GM12878 (cell line): ENCODE results near the gene DPP6. TPM values are rescaled to one million over a fixed set of nuclear protein-coding genes. Genes with fewer than 3 reads are reported as not detected.

Experiments used
- ATAC-seq: fragments of 200-7000 bp; cut with Tn5 transposase; 3 replicates; pipeline ENCODE4 v1.9.1; 2020; ENCODE audit warnings: mild to moderate bottlenecking, moderate library complexity
- BruUV-seq: library from RNA; stranded (reverse); fragments of 400-500 nt; replicated peaks from 2 replicates; lab custom pipeline; 2021; lab: Mats Ljungman, UMichigan
- CTCF ChIA-PET: fragments of 300-600 bp; sonication (Branson Sonifier 250); formaldehyde crosslinking; extraction: SDS; loops from one replicate; lab custom pipeline; 2021; ENCODE audit warnings: inconsistent platforms; lab: Yijun Ruan, JAX
- POLR2A ChIA-PET: fragments of 350-600 bp; formaldehyde crosslinking; extraction: SDS; loops from one replicate; lab custom pipeline; 2021; ENCODE audit warnings: inconsistent platforms; lab: Charles Lee
- RAD21 ChIA-PET: fragments of 300-600 bp; sonication (Branson Sonifier 250); formaldehyde crosslinking; loops from one replicate; lab custom pipeline; 2023; ENCODE audit warnings: antibody characterized with exemption; ENCODE audit not compliant: unreplicated experiment; lab: Charles Lee
- SMC1A ChIA-PET: fragments of 300-600 bp; sonication (Branson Sonifier 250); formaldehyde crosslinking; loops from one replicate; lab custom pipeline; 2023; ENCODE audit not compliant: unreplicated experiment, uncharacterized antibody; lab: Charles Lee
- DNase-seq: peaks from one replicate; pipeline ENCODE4 v3.0.0-alpha.2; 2011; ENCODE audit warnings: low read depth, low spot score
- FAIRE-seq: peaks from 3 replicates; lab custom pipeline; 2011; peaks lifted over from hg19 to GRCh38; lab: Jason Lieb, UNC
- H2AFZ ChIP-seq: 2 replicates; pipeline ENCODE4 v1.6.0; 2011; ENCODE audit warnings: low read depth, low read length, control low read depth; ENCODE audit not compliant: control insufficient read depth
- H3K27ac ChIP-seq: 2 replicates; pipeline ENCODE4 v1.5.1; 2011; ENCODE audit warnings: control low read depth; ENCODE audit not compliant: control insufficient read depth, insufficient read depth
- H3K27me3 ChIP-seq, 2 experiments: replicated peaks in 1 of 2; 2 replicates each; pipeline versions ENCODE4 v1.6.0 to v1.6.1; 2011; ENCODE audit warnings: low read length in 1 of 2; ENCODE audit not compliant: control insufficient read depth in 2 of 2, insufficient read depth in 2 of 2
- H3K36me3 ChIP-seq, 2 experiments: 2 replicates each; pipeline ENCODE4 v1.5.1; 2011; ENCODE audit warnings: low read length in 1 of 2; ENCODE audit not compliant: control insufficient read depth in 2 of 2, insufficient read depth in 2 of 2
- H3K4me1 ChIP-seq: 2 replicates; pipeline ENCODE4 v1.6.1; 2011; ENCODE audit warnings: mild to moderate bottlenecking, low read length, moderate library complexity, mixed read lengths; ENCODE audit not compliant: control insufficient read depth, insufficient read depth
- H3K4me2 ChIP-seq: 2 replicates; pipeline ENCODE4 v1.6.0; 2011; ENCODE audit warnings: control low read depth; ENCODE audit not compliant: control insufficient read depth, insufficient read depth
- H3K4me3 ChIP-seq: fragments of 200-600 bp; sonication (generic); 2 replicates; pipeline ENCODE4 v1.5.1; 2016
- H3K79me2 ChIP-seq: 2 replicates; pipeline ENCODE4 v1.6.0; 2011; ENCODE audit warnings: low read length; ENCODE audit not compliant: control insufficient read depth, insufficient read depth
- H3K9ac ChIP-seq: 2 replicates; pipeline ENCODE4 v1.8.0; 2011; ENCODE audit warnings: low read length, control low read depth, mixed read lengths; ENCODE audit not compliant: control insufficient read depth, insufficient read depth
- H3K9me3 ChIP-seq: replicated peaks from 3 replicates; pipeline ENCODE4 v1.5.1; 2011; ENCODE audit warnings: mild to moderate bottlenecking, low read length; ENCODE audit not compliant: control insufficient read depth, insufficient read depth
- H4K20me1 ChIP-seq: 2 replicates; pipeline ENCODE4 v1.6.0; 2011; ENCODE audit not compliant: control insufficient read depth, insufficient read depth
- HDGF ChIP-seq: fragments of 450-650 bp; IDR thresholded peaks from 2 replicates; pipeline ENCODE4 v1.6.1; 2016; ENCODE audit warnings: antibody characterized with exemption
- MEF2A ChIP-seq: IDR thresholded peaks from 2 replicates; pipeline ENCODE4 v1.6.1; 2011; ENCODE audit warnings: low read depth, mild to moderate bottlenecking, low read length, moderate library complexity; ENCODE audit not compliant: insufficient read depth
- POLR2AphosphoS5 ChIP-seq: IDR thresholded peaks from 2 replicates; pipeline ENCODE4 v1.6.1; 2011; ENCODE audit warnings: mild to moderate bottlenecking, low read length, inconsistent platforms
- WGBS: methylation state at CpG from one replicate; pipeline ENCODE4 v1.1.6; 2016; ENCODE audit warnings: low lambda C conversion rate; ENCODE audit not compliant: insufficient replicate concordance, insufficient coverage; ENCODE audit errors: missing lambda C conversion rate; 5-methylcytosine and 5-hydroxymethylcytosine counted together
- in situ Hi-C: fragments of 300-500 bp; cut with MboI; formaldehyde crosslinking; loops from 9 replicates; pipeline ENCODE4 v1.14.3; 2018; ENCODE audit warnings: mixed read lengths
- intact Hi-C: fragments of 100-400 bp; cut with micrococcal nuclease; formaldehyde crosslinking; loops from one replicate; pipeline ENCODE4 v1.14.2; 2022; ENCODE audit not compliant: unreplicated experiment
- polyA plus RNA-seq, 11 experiments: library from polyadenylated mRNA; depleted of rRNA in 4 of 11; unstranded in 6 of 11; stranded (reverse) in 5 of 11; fragments of >200 nt; fragmentation: Nextera tagmentation in 4 of 11; fragmentation: Illumina TruSeq in 1 of 11; extraction: Ambion mirVana in 4 of 11; extraction: Trizol in 1 of 11; gene quantifications; 1 replicate in 1 of 11; 2 replicates in 10 of 11; pipeline versions ENCODE4 v1.2.1 to v1.2.3, GENCODE V29; 2011 to 2016; ENCODE audit warnings: inconsistent platforms in 2 of 11, missing spikeins in 2 of 11, low read depth in 1 of 11
- total RNA-seq, 4 experiments: library from RNA; depleted of rRNA in 3 of 4; stranded (reverse); fragments of >200 nt in 3 of 4; fragmentation: Illumina TruSeq in 1 of 4; extraction: Trizol in 1 of 4; gene quantifications; 2 replicates each; pipeline versions ENCODE4 v1.2.1 to v1.2.3, GENCODE V29; 2013 to 2021
- TF ChIP-seq, protein P1 (sequence below): fragments of 150-350 bp; IDR thresholded peaks from 2 replicates; pipeline ENCODE4 v1.6.1; 2016; ENCODE audit warnings: low read depth, low read length
- TF ChIP-seq, protein P2 (sequence below): IDR thresholded peaks from 2 replicates; pipeline ENCODE4 v1.6.1; 2012; ENCODE audit warnings: low read depth, low read length, improper control_type of control experiment

Gene DPP6
- total and polyA plus RNA-seq, 10 of the 15 experiments (the other 5 are each of a cell fraction or from before 2014, with no cell fraction given) = not detected

DNA sequence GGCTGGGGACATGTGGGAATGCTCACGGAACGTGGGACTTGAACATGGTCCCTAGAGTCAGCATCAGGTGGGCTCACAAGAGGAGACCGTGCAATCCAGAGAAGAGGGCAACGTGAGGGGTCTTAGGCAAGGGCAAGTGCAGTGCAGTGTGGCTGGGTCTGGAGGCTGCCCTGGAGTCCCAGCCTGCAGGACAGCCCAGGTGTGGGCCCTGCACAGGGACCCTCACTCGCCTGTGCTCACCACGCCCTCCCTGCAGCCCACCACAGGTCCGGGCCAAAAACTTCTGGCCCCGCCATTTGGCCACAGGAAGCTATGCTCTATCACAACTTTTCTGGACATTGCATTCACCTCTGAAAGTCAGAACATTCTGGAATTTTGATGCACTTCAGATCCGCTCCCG lies 817.2 kb downstream of the DPP6 start:
- ChIA-PET CTCF (interaction anchor here (1.4 kb wide), 1 partner anchor 58 kb away, joined by 6 read pairs; no protein-coding TSS in a partner anchor), SMC1A (no interaction called here), RAD21 (interaction anchor here (1.0 to 1.1 kb wide), 2 partner anchors 58 kb away, joined by 3 read pairs; no protein-coding TSS in a partner anchor), POLR2A (no interaction called here)
- Histone ChIP-seq H3K4me2 (no peak overlapping the region), H3K79me2 (no peaks in the 10 kb centered on the region), H4K20me1 (no peaks in the 10 kb centered on the region), H2AFZ (no peak overlapping the region), H3K9ac (no peak overlapping the region), H3K36me3 (no peaks in the 10 kb centered on the region), H3K4me1 (peaks cover 8% of the 10 kb centered on the region), H3K9me3 (no peaks in the 10 kb centered on the region; the same call in 2 of the 3 replicates), H3K27ac (no peak overlapping the region), H3K27me3 (no peaks in the 10 kb centered on the region), H3K4me3 (no peak overlapping the region)
- no peak for ATAC-seq
- no peak for DNase-seq
- no TSS peak for BruUV-seq
- 45% methylated on average over 10 of the region's 10 CpGs for WGBS
- intact Hi-C loops = loop anchor here (5.0 to 10.0 kb wide), 3 partner anchors 43 to 425 kb away; partner anchors contain the start of gene INSIG1
- in situ Hi-C loops = no loop called here
- TF ChIP-seq MEF2A (no peak), POLR2AphosphoS5 (no peak), HDGF (no peak)
- TF ChIP-seq, protein P1, sequence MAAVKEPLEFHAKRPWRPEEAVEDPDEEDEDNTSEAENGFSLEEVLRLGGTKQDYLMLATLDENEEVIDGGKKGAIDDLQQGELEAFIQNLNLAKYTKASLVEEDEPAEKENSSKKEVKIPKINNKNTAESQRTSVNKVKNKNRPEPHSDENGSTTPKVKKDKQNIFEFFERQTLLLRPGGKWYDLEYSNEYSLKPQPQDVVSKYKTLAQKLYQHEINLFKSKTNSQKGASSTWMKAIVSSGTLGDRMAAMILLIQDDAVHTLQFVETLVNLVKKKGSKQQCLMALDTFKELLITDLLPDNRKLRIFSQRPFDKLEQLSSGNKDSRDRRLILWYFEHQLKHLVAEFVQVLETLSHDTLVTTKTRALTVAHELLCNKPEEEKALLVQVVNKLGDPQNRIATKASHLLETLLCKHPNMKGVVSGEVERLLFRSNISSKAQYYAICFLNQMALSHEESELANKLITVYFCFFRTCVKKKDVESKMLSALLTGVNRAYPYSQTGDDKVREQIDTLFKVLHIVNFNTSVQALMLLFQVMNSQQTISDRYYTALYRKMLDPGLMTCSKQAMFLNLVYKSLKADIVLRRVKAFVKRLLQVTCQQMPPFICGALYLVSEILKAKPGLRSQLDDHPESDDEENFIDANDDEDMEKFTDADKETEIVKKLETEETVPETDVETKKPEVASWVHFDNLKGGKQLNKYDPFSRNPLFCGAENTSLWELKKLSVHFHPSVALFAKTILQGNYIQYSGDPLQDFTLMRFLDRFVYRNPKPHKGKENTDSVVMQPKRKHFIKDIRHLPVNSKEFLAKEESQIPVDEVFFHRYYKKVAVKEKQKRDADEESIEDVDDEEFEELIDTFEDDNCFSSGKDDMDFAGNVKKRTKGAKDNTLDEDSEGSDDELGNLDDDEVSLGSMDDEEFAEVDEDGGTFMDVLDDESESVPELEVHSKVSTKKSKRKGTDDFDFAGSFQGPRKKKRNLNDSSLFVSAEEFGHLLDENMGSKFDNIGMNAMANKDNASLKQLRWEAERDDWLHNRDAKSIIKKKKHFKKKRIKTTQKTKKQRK = no peak
- TF ChIP-seq, protein P2, sequence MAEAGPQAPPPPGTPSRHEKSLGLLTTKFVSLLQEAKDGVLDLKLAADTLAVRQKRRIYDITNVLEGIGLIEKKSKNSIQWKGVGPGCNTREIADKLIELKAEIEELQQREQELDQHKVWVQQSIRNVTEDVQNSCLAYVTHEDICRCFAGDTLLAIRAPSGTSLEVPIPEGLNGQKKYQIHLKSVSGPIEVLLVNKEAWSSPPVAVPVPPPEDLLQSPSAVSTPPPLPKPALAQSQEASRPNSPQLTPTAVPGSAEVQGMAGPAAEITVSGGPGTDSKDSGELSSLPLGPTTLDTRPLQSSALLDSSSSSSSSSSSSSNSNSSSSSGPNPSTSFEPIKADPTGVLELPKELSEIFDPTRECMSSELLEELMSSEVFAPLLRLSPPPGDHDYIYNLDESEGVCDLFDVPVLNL = no peak
- no peak for FAIRE-seq
